IMR-90 (cell line): Measurements from ENCODE around the gene TANGO2. TPM values are rescaled to one million over a fixed set of nuclear protein-coding genes. Genes with fewer than 3 reads are reported as not detected.
A peak's percentile ranks its signal among the peaks of the same experiment; 100 is the strongest.

ENCODE experiments used
- ATAC-seq: fragments of 200-7000 bp; cut with Tn5 transposase; 2 replicates; pipeline ENCODE4 v1.9.1; 2020; ENCODE audit warnings: low read depth, mild to moderate bottlenecking, moderate library complexity
- BruUV-seq: library from RNA; stranded (reverse); fragments of 400-500 nt; replicated peaks from 2 replicates; lab custom pipeline; 2021; lab: Mats Ljungman, UMichigan
- CTCF ChIA-PET: fragments of 300-600 bp; formaldehyde crosslinking; extraction: SDS; loops from one replicate; lab custom pipeline; 2021; ENCODE audit warnings: antibody characterized with exemption; lab: Yijun Ruan, JAX
- POLR2A ChIA-PET: fragments of 300-600 bp; sonication (Branson Sonifier 250); formaldehyde crosslinking; loops from one replicate; lab custom pipeline; 2022; ENCODE audit warnings: antibody characterized with exemption; ENCODE audit not compliant: unreplicated experiment; lab: Charles Lee
- DNase-seq: peaks from one replicate; pipeline ENCODE4 v3.0.0; 2013
- H2AFZ ChIP-seq: replicated peaks from 2 replicates; pipeline ENCODE3; 2013; ENCODE audit warnings: low read length, mild to moderate bottlenecking; ENCODE audit not compliant: poor library complexity
- H2AK5ac ChIP-seq: 2 replicates; pipeline ENCODE4 v1.6.1; 2013; ENCODE audit warnings: low read depth, low read length, inconsistent platforms
- H2AK9ac ChIP-seq: replicated peaks from 2 replicates; pipeline ENCODE3; 2013; ENCODE audit warnings: mild to moderate bottlenecking, low read depth, low read length, moderate library complexity; ENCODE audit not compliant: poor library complexity
- H2BK120ac ChIP-seq: 2 replicates; pipeline ENCODE4 v1.6.1; 2013; ENCODE audit warnings: low read depth, low read length, inconsistent platforms
- H2BK15ac ChIP-seq: 3 replicates; pipeline ENCODE4 v1.6.1; 2013; ENCODE audit warnings: low read depth, low read length, inconsistent platforms
- H2BK20ac ChIP-seq: 2 replicates; pipeline ENCODE4 v1.6.1; 2013; ENCODE audit warnings: low read depth, mild to moderate bottlenecking, inconsistent platforms, low read length, moderate library complexity
- H2BK5ac ChIP-seq: 2 replicates; pipeline ENCODE4 v1.6.1; 2013; ENCODE audit warnings: mild to moderate bottlenecking, low read depth, low read length, inconsistent platforms; ENCODE audit not compliant: poor library complexity, severe bottlenecking
- H3K14ac ChIP-seq: replicated peaks from 2 replicates; pipeline ENCODE4 v1.6.1; 2013; ENCODE audit warnings: low read depth, low read length, inconsistent platforms
- H3K18ac ChIP-seq: 2 replicates; pipeline ENCODE4 v1.6.1; 2013; ENCODE audit warnings: low read depth, low read length, control low read depth
- H3K23ac ChIP-seq: 2 replicates; pipeline ENCODE4 v1.6.1; 2013; ENCODE audit warnings: low read depth, low read length, inconsistent platforms
- H3K27ac ChIP-seq: 2 replicates; pipeline ENCODE4 v1.5.1; 2013; ENCODE audit warnings: mild to moderate bottlenecking, control low read depth, low read length; ENCODE audit not compliant: insufficient read depth
- H3K27me3 ChIP-seq: 2 replicates; pipeline ENCODE4 v1.6.1; 2013; ENCODE audit warnings: low read length; ENCODE audit not compliant: control insufficient read depth, insufficient read depth
- H3K36me3 ChIP-seq: 2 replicates; pipeline ENCODE4 v1.6.1; 2013; ENCODE audit warnings: low read length, mixed read lengths; ENCODE audit not compliant: control insufficient read depth, insufficient read depth
- H3K4ac ChIP-seq: 2 replicates; pipeline ENCODE4 v1.6.1; 2013; ENCODE audit warnings: low read depth, low read length, inconsistent platforms
- H3K4me1 ChIP-seq: 2 replicates; pipeline ENCODE4 v1.6.1; 2013; ENCODE audit warnings: low read length, mixed read lengths; ENCODE audit not compliant: control insufficient read depth, insufficient read depth
- H3K4me2 ChIP-seq: 2 replicates; pipeline ENCODE4 v1.6.1; 2013; ENCODE audit warnings: low read depth, mild to moderate bottlenecking, control low read depth, low read length, moderate library complexity
- H3K4me3 ChIP-seq: 2 replicates; pipeline ENCODE4 v1.5.1; 2013; ENCODE audit warnings: low read depth, mild to moderate bottlenecking, control low read depth, low read length, moderate library complexity; ENCODE audit not compliant: insufficient read depth
- H3K56ac ChIP-seq: 2 replicates; pipeline ENCODE4 v1.6.1; 2013; ENCODE audit warnings: low read length, inconsistent platforms; ENCODE audit not compliant: insufficient read depth; ENCODE audit errors: extremely low read depth
- H3K79me1 ChIP-seq, 2 experiments: 2 replicates each; pipeline ENCODE4 v1.6.1; 2013; ENCODE audit warnings: low read length in 2 of 2, inconsistent platforms in 1 of 2, low read depth in 1 of 2
- H3K9ac ChIP-seq: 2 replicates; pipeline ENCODE4 v1.6.1; 2013; ENCODE audit warnings: low read depth, low read length, control low read depth
- H3K9me1 ChIP-seq: 2 replicates; pipeline ENCODE4 v1.6.1; 2013; ENCODE audit warnings: low read length, inconsistent platforms; ENCODE audit not compliant: insufficient read depth
- H3K9me3 ChIP-seq: 2 replicates; pipeline ENCODE4 v1.6.1; 2013; ENCODE audit warnings: low read length; ENCODE audit not compliant: control insufficient read depth, insufficient read depth
- H4K20me1 ChIP-seq: 2 replicates; pipeline ENCODE4 v1.6.1; 2013; ENCODE audit warnings: low read length, inconsistent platforms; ENCODE audit not compliant: insufficient read depth
- H4K5ac ChIP-seq: 2 replicates; pipeline ENCODE4 v1.6.1; 2013; ENCODE audit warnings: mild to moderate bottlenecking, low read depth, low read length, control low read depth
- H4K8ac ChIP-seq, 2 experiments: 2 replicates each; pipeline ENCODE4 v1.6.1; 2013; ENCODE audit warnings: low read depth in 2 of 2, low read length in 2 of 2, control low read depth in 1 of 2, inconsistent platforms in 1 of 2
- H4K91ac ChIP-seq: 2 replicates; pipeline ENCODE4 v1.6.1; 2013; ENCODE audit warnings: low read depth, low read length, inconsistent platforms; ENCODE audit not compliant: insufficient read depth
- BHLHE40 ChIP-seq: fragments of 150-350 bp; IDR thresholded peaks from 2 replicates; pipeline ENCODE4 v1.6.1; 2016; ENCODE audit warnings: mild to moderate bottlenecking, low read depth, low read length
- CEBPB ChIP-seq: IDR thresholded peaks from 2 replicates; pipeline ENCODE4 v1.6.1; 2012; ENCODE audit warnings: low read depth, low read length, improper control_type of control experiment
- CHD1 ChIP-seq: IDR thresholded peaks from 2 replicates; pipeline ENCODE4 v1.6.1; 2012; ENCODE audit warnings: low read depth, low read length, improper control_type of control experiment
- FOS ChIP-seq: fragments of 150-350 bp; IDR thresholded peaks from 2 replicates; pipeline ENCODE4 v1.6.1; 2016; ENCODE audit warnings: low read depth, low read length
- MAFK ChIP-seq: IDR thresholded peaks from 2 replicates; pipeline ENCODE4 v1.6.1; 2012; ENCODE audit warnings: low read depth, low read length, improper control_type of control experiment
- MAZ ChIP-seq: IDR thresholded peaks from 2 replicates; pipeline ENCODE4 v1.6.1; 2012; ENCODE audit warnings: low read depth, mild to moderate bottlenecking, low read length, improper control_type of control experiment, moderate library complexity, borderline replicate concordance
- MXI1 ChIP-seq: IDR thresholded peaks from 2 replicates; pipeline ENCODE4 v1.6.1; 2012; ENCODE audit warnings: low read depth, mild to moderate bottlenecking, low read length, moderate library complexity, borderline replicate concordance
- NFE2L2 ChIP-seq: fragments of 150-350 bp; IDR thresholded peaks from 2 replicates; pipeline ENCODE4 v1.6.1; 2016; ENCODE audit warnings: low read depth, mild to moderate bottlenecking, low read length
- RAD21 ChIP-seq: IDR thresholded peaks from 2 replicates; pipeline ENCODE4 v1.6.1; 2012; ENCODE audit warnings: low read length, improper control_type of control experiment
- RCOR1 ChIP-seq: IDR thresholded peaks from 2 replicates; pipeline ENCODE4 v1.6.1; 2012; ENCODE audit warnings: mild to moderate bottlenecking, low read length, improper control_type of control experiment; ENCODE audit not compliant: insufficient replicate concordance
- RFX5 ChIP-seq: IDR thresholded peaks from 2 replicates; pipeline ENCODE4 v1.8.0; 2012; ENCODE audit warnings: low read depth, mild to moderate bottlenecking, low read length, moderate library complexity
- SMC3 ChIP-seq: fragments of 150-350 bp; IDR thresholded peaks from 2 replicates; pipeline ENCODE4 v1.6.1; 2016; ENCODE audit warnings: low read depth, mild to moderate bottlenecking, antibody characterized with exemption, low read length, moderate library complexity
- WGBS, 2 experiments: methylation state at CpG; one replicate each; pipeline versions ENCODE4 v1.1.5 to v1.1.7; 2013; ENCODE audit warnings: missing lambda C conversion rate in 2 of 2; ENCODE audit not compliant: insufficient read length in 1 of 2; ENCODE audit errors: extremely low coverage in 2 of 2; 5-methylcytosine and 5-hydroxymethylcytosine counted together
- dilution Hi-C: fragments of 300-500 bp; cut with HindIII; formaldehyde crosslinking; loops from one replicate; pipeline ENCODE4 v1.14.3; 2018; ENCODE audit warnings: low sequenced_read_pairs; ENCODE audit not compliant: unreplicated experiment
- in situ Hi-C: fragments of 300-500 bp; cut with MboI; formaldehyde crosslinking; loops from 3 replicates; pipeline ENCODE4 v1.14.3; 2019; ENCODE audit warnings: low sequenced_read_pairs, inconsistent platforms, mixed read lengths
- intact Hi-C: fragments of 100-400 bp; cut with micrococcal nuclease; formaldehyde crosslinking; loops from 2 replicates; pipeline ENCODE4 v1.10.0; 2022
- polyA plus RNA-seq, 3 experiments: library from polyadenylated mRNA; depleted of rRNA; stranded (reverse); fragments of >200 nt; gene quantifications; 2 replicates each; pipeline ENCODE4 v1.2.3, GENCODE V29; 2012; ENCODE audit warnings: low replicate concordance in 1 of 3
- total RNA-seq: library from RNA; depleted of rRNA; stranded (reverse); fragments of >200 nt; gene quantifications from 2 replicates; pipeline ENCODE4 v1.2.3, GENCODE V29; 2012
- TF ChIP-seq, protein P1 (sequence below): fragments of 150-350 bp; IDR thresholded peaks from 2 replicates; pipeline ENCODE4 v1.6.1; 2017; ENCODE audit warnings: mild to moderate bottlenecking, antibody characterized with exemption, low read length, low read depth
- TF ChIP-seq, protein P2 (sequence below): fragments of 150-350 bp; IDR thresholded peaks from 2 replicates; pipeline ENCODE4 v1.6.1; 2016; ENCODE audit warnings: low read depth, mild to moderate bottlenecking, low read length, moderate library complexity, borderline replicate concordance

The TANGO2 gene
- total and polyA plus RNA-seq, 2 of the 4 experiments (the other 2 are of a cell fraction): 45.1 to 75.1 TPM

- TF ChIP-seq MAZ: no peak
- no peak for TF ChIP-seq FOS
- TF ChIP-seq MAFK: no peak
- TF ChIP-seq, protein P1, sequence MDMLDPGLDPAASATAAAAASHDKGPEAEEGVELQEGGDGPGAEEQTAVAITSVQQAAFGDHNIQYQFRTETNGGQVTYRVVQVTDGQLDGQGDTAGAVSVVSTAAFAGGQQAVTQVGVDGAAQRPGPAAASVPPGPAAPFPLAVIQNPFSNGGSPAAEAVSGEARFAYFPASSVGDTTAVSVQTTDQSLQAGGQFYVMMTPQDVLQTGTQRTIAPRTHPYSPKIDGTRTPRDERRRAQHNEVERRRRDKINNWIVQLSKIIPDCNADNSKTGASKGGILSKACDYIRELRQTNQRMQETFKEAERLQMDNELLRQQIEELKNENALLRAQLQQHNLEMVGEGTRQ: no peak
These were observed 19.8 kb upstream of the TANGO2 start (continued) for GRCh38 chr22:20001082-20001638.

- CTCF ChIA-PET: interaction anchor here (0.6 to 1.0 kb wide), 2 partner anchors 9 to 416 kb away, joined by 3 to 5 read pairs; no protein-coding TSS in a partner anchor
- no peak overlapping the region for H2BK5ac ChIP-seq
- H3K36me3 ChIP-seq: no peaks in the 10 kb centered on the region
- no peak overlapping the region for H2AK9ac ChIP-seq
- no peak overlapping the region for H3K23ac ChIP-seq
- in situ Hi-C loops (no loop called here), intact Hi-C loops (no loop called here), dilution Hi-C loops (no loop called here)
- H3K27me3 ChIP-seq: peaks cover 2% of the 10 kb centered on the region; the same call in 1 of the 2 replicates
- H3K27ac ChIP-seq: no peak overlapping the region
- no peak overlapping the region for H4K8ac ChIP-seq
- no TSS peak for BruUV-seq
- no peak overlapping the region for H3K4ac ChIP-seq
- no peak overlapping the region for H2BK15ac ChIP-seq
- no peak overlapping the region for H3K4me2 ChIP-seq
- H3K9me1 ChIP-seq: no peaks in the 10 kb centered on the region
- H3K9me3 ChIP-seq: peaks cover 1% of the 10 kb centered on the region; the same call in 1 of the 2 replicates
- no peak overlapping the region for H3K9ac ChIP-seq
- H4K91ac ChIP-seq: no peak overlapping the region
- H4K5ac ChIP-seq: no peak overlapping the region
- DNase-seq (no peak), ATAC-seq (peak; percentile 82)
- H3K14ac ChIP-seq: no peak overlapping the region
- peaks cover 9% of the 10 kb centered on the region; the same call in 1 of the 2 replicates for H3K4me1 ChIP-seq
- H2AK5ac ChIP-seq: no peak overlapping the region
- WGBS, 2 experiments: no CpG with 5 or more reads among the region's 9 CpGs
- H3K4me3 ChIP-seq: no peak overlapping the region
- no peaks in the 10 kb centered on the region for H4K20me1 ChIP-seq
- peak overlapping the region; percentile 44 for H2AFZ ChIP-seq
- no peak overlapping the region for H2BK120ac ChIP-seq
- H3K56ac ChIP-seq: no peak overlapping the region
- H3K79me1 ChIP-seq: no peaks in the 10 kb centered on the region
- H3K18ac ChIP-seq: no peak overlapping the region
- POLR2A ChIA-PET: interaction anchor here (0.6 kb wide), 1 partner anchor 46 kb away, joined by 3 read pairs; no protein-coding TSS in a partner anchor
- H2BK20ac ChIP-seq: no peak overlapping the region
- TF ChIP-seq FOS (no peak), MXI1 (no peak), BHLHE40 (no peak), SMC3 (no peak), CHD1 (no peak), RFX5 (no peak), RCOR1 (no peak), MAZ (no peak), NFE2L2 (no peak), RAD21 (no peak), MAFK (no peak), CEBPB (no peak)
- TF ChIP-seq, protein P1: no peak
- TF ChIP-seq, protein P2, sequence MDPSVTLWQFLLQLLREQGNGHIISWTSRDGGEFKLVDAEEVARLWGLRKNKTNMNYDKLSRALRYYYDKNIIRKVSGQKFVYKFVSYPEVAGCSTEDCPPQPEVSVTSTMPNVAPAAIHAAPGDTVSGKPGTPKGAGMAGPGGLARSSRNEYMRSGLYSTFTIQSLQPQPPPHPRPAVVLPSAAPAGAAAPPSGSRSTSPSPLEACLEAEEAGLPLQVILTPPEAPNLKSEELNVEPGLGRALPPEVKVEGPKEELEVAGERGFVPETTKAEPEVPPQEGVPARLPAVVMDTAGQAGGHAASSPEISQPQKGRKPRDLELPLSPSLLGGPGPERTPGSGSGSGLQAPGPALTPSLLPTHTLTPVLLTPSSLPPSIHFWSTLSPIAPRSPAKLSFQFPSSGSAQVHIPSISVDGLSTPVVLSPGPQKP: no peak
These were observed 18.8 kb upstream of the TANGO2 start for GRCh38 chr22:20002128-20002527.
